GM12891 (cell line): ENCODE data around the gene RALGPS1.

Experiments used
- POLR2A ChIP-seq: IDR thresholded peaks from 2 replicates; pipeline ENCODE4 v1.6.1; 2011; ENCODE audit warnings: low read depth, low read length, control low read depth
- POLR2AphosphoS5 ChIP-seq: IDR thresholded peaks from 2 replicates; pipeline ENCODE4 v1.6.1; 2011; ENCODE audit warnings: low read depth, low read length, control low read depth
- TAF1 ChIP-seq: IDR thresholded peaks from 2 replicates; pipeline ENCODE4 v1.6.1; 2011; ENCODE audit warnings: low read depth, low read length, control low read depth

DNA sequence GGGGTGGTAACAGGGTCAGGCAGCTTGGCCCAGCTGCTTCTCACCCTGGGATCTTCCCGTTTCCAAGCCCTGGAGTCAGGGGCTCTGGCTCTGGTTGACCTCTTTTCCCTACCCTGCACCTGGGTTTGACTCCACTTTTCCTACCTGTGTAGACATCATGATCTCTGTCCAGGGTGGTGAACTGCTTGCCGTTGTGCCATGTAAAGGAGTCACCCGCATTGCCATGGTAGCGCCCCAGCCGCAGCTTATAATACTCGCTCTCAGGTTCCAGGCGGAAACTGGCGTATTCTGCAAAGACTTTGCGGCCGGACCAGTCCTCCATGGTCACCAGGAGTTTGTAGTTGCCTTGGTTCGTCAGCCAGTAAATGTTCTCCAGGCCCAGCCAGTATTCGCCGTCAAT is 176.9 kb downstream of the RALGPS1 start:
- TF ChIP-seq POLR2AphosphoS5 (no peak), POLR2A (no peak), TAF1 (no peak)
